GM23338 (cell line): ENCODE results near the gene HYCC2. TPM values are rescaled to one million over a fixed set of nuclear protein-coding genes. Genes with fewer than 3 reads are reported as not detected.

Experiments
- ATAC-seq: fragments of 200-7000 bp; cut with Tn5 transposase; 3 replicates; pipeline ENCODE4 v1.9.1; 2020
- DNase-seq: peaks from one replicate; pipeline ENCODE4 v3.0.0-alpha.2; 2015; ENCODE audit warnings: low spot score
- H2AFZ ChIP-seq: fragments of 200-600 bp; sonication (generic); 2 replicates; pipeline ENCODE4 v1.8.0; 2016; ENCODE audit warnings: antibody characterized with exemption, mild to moderate bottlenecking, moderate library complexity
- H3F3A ChIP-seq: fragments of 200-600 bp; sonication (generic); replicated peaks from 2 replicates; pipeline ENCODE4 v1.8.0; 2017; ENCODE audit warnings: antibody characterized with exemption, mixed run types, low read depth
- H3K27ac ChIP-seq: fragments of 200-600 bp; sonication (generic); 2 replicates; pipeline ENCODE4 v1.6.1; 2016; ENCODE audit warnings: low read depth
- H3K27me3 ChIP-seq: fragments of 200-600 bp; sonication (generic); 2 replicates; pipeline ENCODE4 v1.8.0; 2016; ENCODE audit warnings: mild to moderate bottlenecking, mixed run types, moderate library complexity; ENCODE audit not compliant: insufficient read depth
- H3K36me3 ChIP-seq: fragments of 200-600 bp; sonication (generic); 2 replicates; pipeline ENCODE4 v1.8.0; 2016; ENCODE audit warnings: mild to moderate bottlenecking; ENCODE audit not compliant: insufficient read depth
- H3K4me1 ChIP-seq: fragments of 200-600 bp; sonication (generic); 2 replicates; pipeline ENCODE4 v1.8.0; 2016; ENCODE audit warnings: mild to moderate bottlenecking, moderate library complexity; ENCODE audit not compliant: insufficient read depth
- H3K4me2 ChIP-seq: fragments of 200-600 bp; sonication (generic); 2 replicates; pipeline ENCODE4 v1.7.1; 2017; ENCODE audit warnings: mixed run types
- H3K4me3 ChIP-seq: fragments of 200-600 bp; sonication (generic); 2 replicates; pipeline ENCODE4 v1.6.1; 2016; ENCODE audit warnings: mixed run types
- H3K79me2 ChIP-seq: fragments of 200-600 bp; sonication (generic); replicated peaks from 2 replicates; pipeline ENCODE4 v1.8.0; 2017; ENCODE audit warnings: mild to moderate bottlenecking; ENCODE audit not compliant: insufficient read depth
- H3K9me2 ChIP-seq: fragments of 200-600 bp; sonication (generic); 2 replicates; pipeline ENCODE4 v1.8.0; 2017; ENCODE audit not compliant: insufficient read depth
- H4K20me1 ChIP-seq: fragments of 200-600 bp; sonication (generic); replicated peaks from 2 replicates; pipeline ENCODE4 v1.8.0; 2017; ENCODE audit warnings: mild to moderate bottlenecking; ENCODE audit not compliant: insufficient read depth
- H3K27ac Mint-ChIP-seq: 2 replicates; pipeline ENCODE4 v1.8.0; 2020; ENCODE audit warnings: inconsistent platforms, mild to moderate bottlenecking, moderate library complexity, mixed read lengths
- H3K27me3 Mint-ChIP-seq: 3 replicates; pipeline ENCODE4 v1.8.0; 2022; ENCODE audit warnings: low read depth, mild to moderate bottlenecking, moderate library complexity, mixed read lengths, inconsistent platforms; ENCODE audit not compliant: insufficient read depth, poor library complexity
- H3K36me3 Mint-ChIP-seq: 3 replicates; pipeline ENCODE4 v1.8.0; 2021; ENCODE audit warnings: low read depth, mild to moderate bottlenecking, inconsistent platforms, moderate library complexity, mixed read lengths
- H3K4me1 Mint-ChIP-seq: 3 replicates; pipeline ENCODE4 v1.8.0; 2020; ENCODE audit warnings: mild to moderate bottlenecking, inconsistent platforms, mixed read lengths
- H3K4me3 Mint-ChIP-seq: 3 replicates; pipeline ENCODE4 v1.8.0; 2021; ENCODE audit warnings: moderate library complexity, mild to moderate bottlenecking, inconsistent platforms, mixed read lengths
- H3K9me3 Mint-ChIP-seq: 3 replicates; pipeline ENCODE4 v1.8.0; 2020; ENCODE audit warnings: moderate library complexity, mild to moderate bottlenecking, inconsistent platforms, mixed read lengths
- CTCF ChIP-seq, 2 experiments: fragments of 200-600 bp in 1 of 2; sonication (generic) in 1 of 2; conservative IDR thresholded peaks; 2 replicates each; pipeline versions ENCODE4 v1.5.1 to v1.6.1; 2016 to 2017; ENCODE audit warnings: antibody characterized with exemption in 2 of 2, low read depth in 2 of 2, mild to moderate bottlenecking in 2 of 2, moderate library complexity in 1 of 2
- EZH2phosphoT487 ChIP-seq: fragments of 200-600 bp; sonication (generic); IDR thresholded peaks from one replicate; pipeline ENCODE4 v1.8.1; 2018; ENCODE audit warnings: antibody characterized with exemption; ENCODE audit not compliant: unreplicated experiment
- JUNB ChIP-seq: IDR thresholded peaks from one replicate; pipeline ENCODE4 v1.6.1; 2016; ENCODE audit warnings: antibody characterized with exemption; ENCODE audit not compliant: unreplicated experiment
- NANOG ChIP-seq: IDR thresholded peaks from 2 replicates; pipeline ENCODE4 v1.6.1; 2016; ENCODE audit warnings: antibody characterized with exemption, borderline replicate concordance
- POLR2AphosphoS5 ChIP-seq: IDR thresholded peaks from 2 replicates; pipeline ENCODE4 v1.6.1; 2016; ENCODE audit warnings: antibody characterized with exemption, low read depth
- ZNF114 ChIP-seq: fragments of 250-450 bp; sonication (Bioruptor Pico); IDR thresholded peaks from 2 replicates; pipeline ENCODE4 v1.5.0; 2020; ENCODE audit warnings: mild to moderate bottlenecking, moderate library complexity
- ZNF331 ChIP-seq: fragments of 250-450 bp; sonication (Bioruptor Pico); IDR thresholded peaks from 2 replicates; pipeline ENCODE4 v1.5.0; 2020; ENCODE audit warnings: low read depth, mild to moderate bottlenecking, moderate library complexity
- ZNF462 ChIP-seq: fragments of 250-450 bp; sonication (Bioruptor Pico); IDR thresholded peaks from 2 replicates; pipeline ENCODE4 v1.5.0; 2020; ENCODE audit warnings: mild to moderate bottlenecking, moderate library complexity
- polyA plus RNA-seq: library from polyadenylated mRNA; unstranded; fragments of >200 nt; fragmentation: Nextera tagmentation; extraction: Ambion mirVana; gene quantifications from 2 replicates; pipeline ENCODE4 v1.2.1, GENCODE V29; 2016
- total RNA-seq: library from RNA; depleted of rRNA; stranded (reverse); fragments of >200 nt; shearing (Covaris generic); gene quantifications from 2 replicates; pipeline ENCODE4 v1.2.3, GENCODE V29; 2014

Gene HYCC2
- total and polyA plus RNA-seq, 2 experiments from 2014 or later = 2.4 to 4.8 TPM

GRCh38 chr2:201057087-201057521 lies 14.4 kb downstream of the HYCC2 start:
- Histone ChIP-seq H3K36me3 (no peaks in the 10 kb centered on the region), H3K79me2 (peaks cover 4% of the 10 kb centered on the region; the same call in 1 of the 2 replicates), H3K4me1 (no peaks in the 10 kb centered on the region), H3K27ac (no peak overlapping the region), H3K4me2 (no peak overlapping the region), H3K27me3 (no peaks in the 10 kb centered on the region), H3K4me3 (no peak overlapping the region), H3F3A (no peaks in the 10 kb centered on the region), H4K20me1 (no peaks in the 10 kb centered on the region), H2AFZ (no peak overlapping the region), H3K9me2 (no peaks in the 10 kb centered on the region)
- ATAC-seq (no peak), DNase-seq (no peak)
- Mint-ChIP-seq H3K27me3 (no peaks in the 10 kb centered on the region), H3K36me3 (no peaks in the 10 kb centered on the region), H3K27ac (no peak overlapping the region), H3K9me3 (no peaks in the 10 kb centered on the region), H3K4me1 (no peaks in the 10 kb centered on the region), H3K4me3 (no peak overlapping the region)
- TF ChIP-seq POLR2AphosphoS5 = no peak
- no peak for TF ChIP-seq ZNF462
- no peak for TF ChIP-seq NANOG
- no peak for TF ChIP-seq EZH2phosphoT487
- TF ChIP-seq ZNF331 = no peak

DNA sequence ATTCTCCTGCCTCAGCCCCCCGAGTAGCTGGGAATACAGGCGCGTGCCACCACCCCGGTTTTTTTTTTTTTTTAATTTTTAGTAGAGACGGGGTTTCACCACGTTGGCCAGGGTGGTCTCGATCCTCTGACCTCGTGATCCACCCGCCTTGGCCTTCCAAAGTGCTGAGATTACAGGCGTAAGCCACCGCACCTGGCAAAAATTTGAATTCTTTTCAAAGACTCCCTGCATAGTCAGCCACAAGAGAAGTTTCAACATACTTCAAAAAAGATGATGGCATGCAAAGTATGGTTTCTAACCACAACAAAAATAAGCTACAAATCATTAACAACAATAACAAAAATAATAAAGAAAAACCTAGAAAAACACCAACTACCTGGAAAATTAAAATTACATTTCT lies 22.0 kb downstream of the HYCC2 start:
- Histone ChIP-seq H3K4me1 (no peaks in the 10 kb centered on the region), H3K27me3 (no peaks in the 10 kb centered on the region), H3K36me3 (no peaks in the 10 kb centered on the region), H3K4me3 (no peak overlapping the region), H3K79me2 (peaks cover 4% of the 10 kb centered on the region; the same call in 1 of the 2 replicates), H4K20me1 (no peaks in the 10 kb centered on the region), H3K27ac (no peak overlapping the region), H3F3A (no peaks in the 10 kb centered on the region), H3K4me2 (no peak overlapping the region), H2AFZ (no peak overlapping the region), H3K9me2 (no peaks in the 10 kb centered on the region)
- no peak for ATAC-seq
- DNase-seq = no peak
- H3K4me3 Mint-ChIP-seq = no peak overlapping the region
- TF ChIP-seq ZNF331 = no peak
- TF ChIP-seq JUNB = no peak
- TF ChIP-seq CTCF (conservative IDR thresholded peaks at IDR 0.05; ENCODE audit: low read depth in 2 of 2) = no peak
- no peak for TF ChIP-seq ZNF114 (CRISPR knock-in tag)
- no peaks in the 10 kb centered on the region; the same call in 2 of the 3 replicates for H3K36me3 Mint-ChIP-seq
- no peak overlapping the region for H3K27ac Mint-ChIP-seq
- H3K4me1 Mint-ChIP-seq = no peaks in the 10 kb centered on the region
- H3K27me3 Mint-ChIP-seq = no peaks in the 10 kb centered on the region
- H3K9me3 Mint-ChIP-seq = no peaks in the 10 kb centered on the region
